ENCODE results near the gene NANP.

GRCh38 chr20:25644814-25645213 is 21.0 kb upstream of the NANP start:
- TF ChIP-seq, protein P1, sequence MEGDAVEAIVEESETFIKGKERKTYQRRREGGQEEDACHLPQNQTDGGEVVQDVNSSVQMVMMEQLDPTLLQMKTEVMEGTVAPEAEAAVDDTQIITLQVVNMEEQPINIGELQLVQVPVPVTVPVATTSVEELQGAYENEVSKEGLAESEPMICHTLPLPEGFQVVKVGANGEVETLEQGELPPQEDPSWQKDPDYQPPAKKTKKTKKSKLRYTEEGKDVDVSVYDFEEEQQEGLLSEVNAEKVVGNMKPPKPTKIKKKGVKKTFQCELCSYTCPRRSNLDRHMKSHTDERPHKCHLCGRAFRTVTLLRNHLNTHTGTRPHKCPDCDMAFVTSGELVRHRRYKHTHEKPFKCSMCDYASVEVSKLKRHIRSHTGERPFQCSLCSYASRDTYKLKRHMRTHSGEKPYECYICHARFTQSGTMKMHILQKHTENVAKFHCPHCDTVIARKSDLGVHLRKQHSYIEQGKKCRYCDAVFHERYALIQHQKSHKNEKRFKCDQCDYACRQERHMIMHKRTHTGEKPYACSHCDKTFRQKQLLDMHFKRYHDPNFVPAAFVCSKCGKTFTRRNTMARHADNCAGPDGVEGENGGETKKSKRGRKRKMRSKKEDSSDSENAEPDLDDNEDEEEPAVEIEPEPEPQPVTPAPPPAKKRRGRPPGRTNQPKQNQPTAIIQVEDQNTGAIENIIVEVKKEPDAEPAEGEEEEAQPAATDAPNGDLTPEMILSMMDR (IDR thresholded peaks at IDR 0.05; ENCODE audit: insufficient read depth, low read depth, low read length): no peak
- TF ChIP-seq EZH2 (IDR thresholded peaks at IDR 0.05; ENCODE audit: insufficient read depth, low read length): no peak
